Keratinocyte (primary cell): ENCODE measurements around the gene PRKCE. TPM values are rescaled to one million over a fixed set of nuclear protein-coding genes. Genes with fewer than 3 reads are reported as not detected.

ENCODE experiments used
- DNase-seq: peaks from one replicate; pipeline ENCODE4 v3.0.0-alpha.2; 2011; ENCODE audit warnings: low read depth, missing footprints, low spot score
- FAIRE-seq: peaks from 2 replicates; lab custom pipeline; 2011; peaks lifted over from hg19 to GRCh38; lab: Jason Lieb, UNC
- H2AFZ ChIP-seq: 2 replicates; pipeline ENCODE4 v1.6.0; 2012; ENCODE audit warnings: low read length, control low read depth, inconsistent platforms; ENCODE audit not compliant: control insufficient read depth
- H3K27ac ChIP-seq: 2 replicates; pipeline ENCODE4 v1.5.1; 2011; ENCODE audit warnings: low read length; ENCODE audit not compliant: control insufficient read depth, insufficient read depth
- H3K27me3 ChIP-seq: 3 replicates; pipeline ENCODE4 v1.6.0; 2011; ENCODE audit warnings: low read length; ENCODE audit not compliant: control insufficient read depth, insufficient read depth; ENCODE audit errors: extremely low read depth
- H3K36me3 ChIP-seq, 2 experiments: 2 replicates in 1 of 2; 3 replicates in 1 of 2; pipeline ENCODE4 v1.5.1; 2011; ENCODE audit warnings: low read length in 2 of 2, mild to moderate bottlenecking in 1 of 2; ENCODE audit not compliant: control insufficient read depth in 2 of 2, insufficient read depth in 2 of 2; ENCODE audit errors: extremely low read depth in 1 of 2
- H3K4me1 ChIP-seq: 3 replicates; pipeline ENCODE4 v1.5.1; 2011; ENCODE audit warnings: low read length; ENCODE audit not compliant: control insufficient read depth, insufficient read depth; ENCODE audit errors: extremely low read depth
- H3K4me2 ChIP-seq: 3 replicates; pipeline ENCODE4 v1.6.0; 2011; ENCODE audit warnings: low read depth, low read length; ENCODE audit not compliant: control insufficient read depth, insufficient read depth; ENCODE audit errors: extremely low read depth
- H3K4me3 ChIP-seq, 3 experiments: fragments of 200-600 bp in 1 of 3; sonication (generic) in 1 of 3; 2 replicates in 2 of 3; 3 replicates in 1 of 3; pipeline ENCODE4 v1.5.1; 2011 to 2016; ENCODE audit warnings: low read length in 3 of 3, mild to moderate bottlenecking in 3 of 3, control low read depth in 2 of 3, inconsistent platforms in 1 of 3, low read depth in 1 of 3, mixed read lengths in 1 of 3, mixed run types in 1 of 3, moderate library complexity in 1 of 3; ENCODE audit not compliant: control insufficient read depth in 2 of 3, insufficient read depth in 2 of 3; ENCODE audit errors: extremely low read depth in 1 of 3
- H3K79me2 ChIP-seq: 2 replicates; pipeline ENCODE4 v1.6.0; 2012; ENCODE audit warnings: low read length; ENCODE audit not compliant: control insufficient read depth, insufficient read depth
- H3K9ac ChIP-seq: 3 replicates; pipeline ENCODE4 v1.6.0; 2011; ENCODE audit warnings: low read length; ENCODE audit not compliant: control insufficient read depth, insufficient read depth; ENCODE audit errors: extremely low read depth
- H3K9me1 ChIP-seq: 3 replicates; pipeline ENCODE4 v1.6.0; 2011; ENCODE audit warnings: low read length; ENCODE audit not compliant: control insufficient read depth, insufficient read depth; ENCODE audit errors: extremely low read depth
- H3K9me3 ChIP-seq: 2 replicates; pipeline ENCODE4 v1.5.1; 2012; ENCODE audit warnings: low read depth, low read length; ENCODE audit not compliant: control insufficient read depth
- H4K20me1 ChIP-seq: 3 replicates; pipeline ENCODE4 v1.6.0; 2011; ENCODE audit warnings: low read length; ENCODE audit not compliant: control insufficient read depth, insufficient read depth; ENCODE audit errors: extremely low read depth
- EZH2 ChIP-seq: IDR thresholded peaks from one replicate; pipeline ENCODE4 v1.6.1; 2012; ENCODE audit warnings: inconsistent platforms, mild to moderate bottlenecking, low read length, moderate library complexity
- dilution Hi-C: fragments of 300-500 bp; cut with MboI; formaldehyde crosslinking; loops from one replicate; pipeline ENCODE4 v1.7.0; 2020; ENCODE audit warnings: low sequenced_read_pairs; ENCODE audit not compliant: extremely low pct_ligation_motif_present
- polyA plus RNA-seq, 5 experiments: library from polyadenylated mRNA; depleted of rRNA in 3 of 5; stranded (reverse) in 3 of 5; stranded (forward) in 1 of 5; unstranded in 1 of 5; fragments of >200 nt; gene quantifications; 1 replicate in 1 of 5; 2 replicates in 3 of 5; 3 replicates in 1 of 5; pipeline versions ENCODE4 v1.2.1 to v1.2.3, GENCODE V29; 2011 to 2012; ENCODE audit warnings: missing spikeins in 2 of 5, low read depth in 1 of 5, low replicate concordance in 1 of 5
- TF ChIP-seq, protein P1 (sequence below), 3 experiments: IDR thresholded peaks in 1 of 3; conservative IDR thresholded peaks in 1 of 3; optimal IDR thresholded peaks in 1 of 3; 2 replicates in 2 of 3; 3 replicates in 1 of 3; pipeline versions ENCODE3 to v1.5.1; 2011; ENCODE audit warnings: low read length in 3 of 3, mild to moderate bottlenecking in 3 of 3, moderate library complexity in 2 of 3, control low read depth in 1 of 3, inconsistent platforms in 1 of 3; ENCODE audit not compliant: insufficient read depth in 2 of 3; ENCODE audit errors: extremely low read depth in 1 of 3

The PRKCE gene
- polyA plus RNA-seq, 1 donor (not counting 4 experiments of a cell fraction or from before 2014, with no cell fraction given) = 2.0 TPM

DNA sequence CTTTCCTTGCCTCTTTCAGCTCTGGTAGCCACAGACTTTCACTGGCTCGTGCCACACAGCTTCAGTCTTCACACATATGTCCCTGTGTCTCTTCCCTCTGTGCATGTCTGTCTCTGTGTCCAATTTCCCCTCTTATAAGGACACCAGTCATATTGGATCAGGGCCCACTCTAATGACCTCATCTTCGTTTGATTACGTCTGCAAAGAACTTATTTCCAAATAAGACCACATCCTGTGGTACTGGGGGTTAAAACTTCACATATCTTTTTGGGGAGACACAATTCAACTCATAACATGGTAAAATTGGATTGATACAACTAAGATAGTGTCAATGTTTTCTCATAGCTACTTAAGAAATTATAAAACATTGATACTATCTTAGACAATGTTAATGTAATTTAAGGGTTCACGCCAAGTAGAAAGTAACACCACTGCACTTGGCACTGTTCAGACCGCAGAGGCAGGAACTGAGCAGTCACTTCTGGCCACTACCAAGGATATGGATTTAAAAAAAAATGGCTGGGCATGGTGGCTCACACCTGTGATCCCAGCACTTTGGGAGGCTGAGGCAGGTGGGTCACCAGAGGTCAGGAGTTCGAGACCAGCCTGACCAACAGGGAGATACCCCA, 526.1 kb downstream of the PRKCE start:
- Histone ChIP-seq H3K9me3 (no peaks in the 10 kb centered on the region), H3K9ac (no peak overlapping the region), H3K4me1 (peaks cover 19% of the 10 kb centered on the region), H3K9me1 (no peaks in the 10 kb centered on the region), H4K20me1 (no peaks in the 10 kb centered on the region), H3K27me3 (no peaks in the 10 kb centered on the region), H3K4me3 (no peak overlapping the region), H3K27ac (no peak overlapping the region), H3K79me2 (no peaks in the 10 kb centered on the region), H2AFZ (no peak overlapping the region), H3K36me3 (no peaks in the 10 kb centered on the region), H3K4me2 (no peak overlapping the region)
- dilution Hi-C loops = no loop called here
- no peak for TF ChIP-seq EZH2
- TF ChIP-seq, protein P1, sequence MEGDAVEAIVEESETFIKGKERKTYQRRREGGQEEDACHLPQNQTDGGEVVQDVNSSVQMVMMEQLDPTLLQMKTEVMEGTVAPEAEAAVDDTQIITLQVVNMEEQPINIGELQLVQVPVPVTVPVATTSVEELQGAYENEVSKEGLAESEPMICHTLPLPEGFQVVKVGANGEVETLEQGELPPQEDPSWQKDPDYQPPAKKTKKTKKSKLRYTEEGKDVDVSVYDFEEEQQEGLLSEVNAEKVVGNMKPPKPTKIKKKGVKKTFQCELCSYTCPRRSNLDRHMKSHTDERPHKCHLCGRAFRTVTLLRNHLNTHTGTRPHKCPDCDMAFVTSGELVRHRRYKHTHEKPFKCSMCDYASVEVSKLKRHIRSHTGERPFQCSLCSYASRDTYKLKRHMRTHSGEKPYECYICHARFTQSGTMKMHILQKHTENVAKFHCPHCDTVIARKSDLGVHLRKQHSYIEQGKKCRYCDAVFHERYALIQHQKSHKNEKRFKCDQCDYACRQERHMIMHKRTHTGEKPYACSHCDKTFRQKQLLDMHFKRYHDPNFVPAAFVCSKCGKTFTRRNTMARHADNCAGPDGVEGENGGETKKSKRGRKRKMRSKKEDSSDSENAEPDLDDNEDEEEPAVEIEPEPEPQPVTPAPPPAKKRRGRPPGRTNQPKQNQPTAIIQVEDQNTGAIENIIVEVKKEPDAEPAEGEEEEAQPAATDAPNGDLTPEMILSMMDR (optimal IDR thresholded peaks at IDR 0.05 in 1 of 3, IDR thresholded peaks at IDR 0.05 in 1 of 3, conservative IDR thresholded peaks at IDR 0.05 in 1 of 3; ENCODE audit: extremely low read depth in 1 of 3, insufficient read depth in 2 of 3, low read length in 3 of 3) = no peak
- FAIRE-seq = no peak
- DNase-seq = no peak

DNA sequence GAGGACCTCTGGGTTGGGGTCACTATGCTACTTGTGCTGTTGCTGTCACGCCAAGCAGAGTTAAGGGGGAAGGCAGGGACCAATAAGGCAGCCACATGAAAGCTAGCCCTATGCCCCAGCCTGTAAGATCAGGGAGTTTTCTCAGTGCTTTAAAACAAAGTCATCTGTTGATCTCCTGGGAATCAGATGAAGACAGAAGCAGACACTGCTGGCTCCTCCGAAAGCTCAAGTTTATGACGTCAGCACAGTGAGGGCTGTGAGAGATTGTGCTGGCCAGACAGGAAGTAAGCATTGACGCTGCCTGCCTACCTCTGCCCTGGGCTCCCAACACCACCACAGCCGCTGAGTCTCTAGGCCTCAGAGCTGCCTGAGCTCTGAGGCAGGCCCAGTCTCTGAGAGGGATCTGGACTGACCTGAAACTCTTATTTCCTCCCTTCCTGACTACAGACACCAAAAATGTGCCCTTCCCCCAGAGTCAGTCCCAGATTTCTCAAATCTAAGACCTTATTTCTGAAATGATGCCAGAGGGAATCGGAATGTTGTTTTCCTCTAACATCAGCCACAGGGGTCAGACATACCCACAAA, 527.7 kb downstream of the PRKCE start:
- no peaks in the 10 kb centered on the region for H3K9me3 ChIP-seq
- DNase-seq = no peak
- H4K20me1 ChIP-seq = no peaks in the 10 kb centered on the region
- no peaks in the 10 kb centered on the region for H3K9me1 ChIP-seq
- peaks cover 12% of the 10 kb centered on the region for H3K4me1 ChIP-seq
- TF ChIP-seq, protein P1 (optimal IDR thresholded peaks at IDR 0.05 in 1 of 3, IDR thresholded peaks at IDR 0.05 in 1 of 3, conservative IDR thresholded peaks at IDR 0.05 in 1 of 3; ENCODE audit: extremely low read depth in 1 of 3, insufficient read depth in 2 of 3, low read length in 3 of 3) = no peak
- TF ChIP-seq EZH2 = no peak
- no peaks in the 10 kb centered on the region for H3K79me2 ChIP-seq
- dilution Hi-C loops = no loop called here
- FAIRE-seq = peak; percentile 67
- H2AFZ ChIP-seq = peak overlapping the region; percentile 61
- no peak overlapping the region for H3K4me3 ChIP-seq
- H3K4me2 ChIP-seq = peak overlapping the region; percentile 17
- H3K36me3 ChIP-seq = no peaks in the 10 kb centered on the region
- H3K9ac ChIP-seq = peak overlapping the region; percentile 8
- no peaks in the 10 kb centered on the region for H3K27me3 ChIP-seq
- peak overlapping the region; percentile 5 for H3K27ac ChIP-seq
